Measurements from ENCODE around the gene TSPAN31.
"Not testable (repeated sequence)": the region's sequence is repeated elsewhere in the genome, so short reads cannot be mapped to it uniquely, and the experiment has no call there.

Gene TSPAN31

GRCh38 chr12:57772429-57773322, 27.8 kb downstream of the TSPAN31 start, which contains the start of gene EEF1AKMT3:
TSS of gene EEF1AKMT3 (plus strand) at chr12:57772614. CDS start at chr12:57772725, 111 bp downstream.
- peak within 1 kb of the TSS; percentile 74 for H3K4me3 ChIP-seq (ENCODE audit: extremely low read depth, insufficient read depth, low read length, poor library complexity, severe bottlenecking)
- 0 to 6% methylated on average over 48 to 49 of the region's 67 CpGs for WGBS, 2 experiments (ENCODE audit: insufficient coverage in 2 of 2)
- H3K27ac ChIP-seq (ENCODE audit: low read depth, low read length, severe bottlenecking): peak within 1 kb of the TSS; percentile 96
- peaks cover 25% of the 10 kb centered on the region for H3K36me3 ChIP-seq (ENCODE audit: control insufficient read depth, insufficient read depth, low read length)
- no peaks in the 10 kb centered on the region for H3K9me3 ChIP-seq (ENCODE audit: control insufficient read depth, low read length)
- peaks cover 3% of the 10 kb centered on the region for H3K4me1 ChIP-seq (ENCODE audit: control insufficient read depth, insufficient read depth, low read length, poor library complexity, severe bottlenecking)

DNA sequence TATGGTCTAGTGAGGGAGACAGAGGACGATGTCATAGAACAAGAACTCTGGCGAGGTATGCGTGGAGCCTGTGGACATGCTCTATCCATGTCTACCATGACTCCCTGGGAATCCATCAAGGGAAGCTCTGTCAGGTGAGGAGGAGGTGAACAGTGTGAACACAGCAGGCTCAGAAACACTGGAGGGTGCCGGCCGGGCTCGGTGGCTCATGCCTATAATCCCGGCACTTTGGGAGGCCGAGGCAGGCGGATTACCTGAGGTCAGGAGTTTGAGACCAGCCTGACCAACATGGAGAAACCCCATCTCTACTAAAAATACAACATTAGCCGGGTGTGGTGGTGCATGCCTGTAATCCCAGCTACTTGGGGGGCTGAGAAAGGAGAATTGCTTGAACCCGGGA, 29.8 kb downstream of the TSPAN31 start:
- H3K36me3 ChIP-seq (ENCODE audit: control insufficient read depth, insufficient read depth, low read length): peaks cover 10% of the 10 kb centered on the region
- H3K27ac ChIP-seq (ENCODE audit: low read depth, low read length, severe bottlenecking); H3K4me3 ChIP-seq (ENCODE audit: extremely low read depth, insufficient read depth, low read length, poor library complexity, severe bottlenecking); H3K4me1 ChIP-seq (ENCODE audit: control insufficient read depth, insufficient read depth, low read length, poor library complexity, severe bottlenecking); H3K9me3 ChIP-seq (ENCODE audit: control insufficient read depth, low read length): not testable (repeated sequence)
- WGBS, 2 experiments (ENCODE audit: insufficient coverage in 2 of 2): 97 to 100% methylated on average over 3 to 5 of the region's 11 CpGs

GRCh38 chr12:57775044-57775443, 30.2 kb downstream of the TSPAN31 start:
- no peak overlapping the region for H3K27ac ChIP-seq (ENCODE audit: low read depth, low read length, severe bottlenecking)
- H3K4me1 ChIP-seq (ENCODE audit: control insufficient read depth, insufficient read depth, low read length, poor library complexity, severe bottlenecking): peaks cover 3% of the 10 kb centered on the region
- no peak overlapping the region for H3K4me3 ChIP-seq (ENCODE audit: extremely low read depth, insufficient read depth, low read length, poor library complexity, severe bottlenecking)
- peaks cover 11% of the 10 kb centered on the region for H3K36me3 ChIP-seq (ENCODE audit: control insufficient read depth, insufficient read depth, low read length)
- no CpG with 5 or more reads among the region's 3 CpGs for WGBS, 2 experiments (ENCODE audit: insufficient coverage in 2 of 2)
- no peaks in the 10 kb centered on the region for H3K9me3 ChIP-seq (ENCODE audit: control insufficient read depth, low read length)

- peaks cover 3% of the 10 kb centered on the region for H3K4me1 ChIP-seq (ENCODE audit: control insufficient read depth, insufficient read depth, low read length, poor library complexity, severe bottlenecking)
- H3K9me3 ChIP-seq (ENCODE audit: control insufficient read depth, low read length): no peaks in the 10 kb centered on the region
- peaks cover 9% of the 10 kb centered on the region for H3K36me3 ChIP-seq (ENCODE audit: control insufficient read depth, insufficient read depth, low read length)
- no peak overlapping the region for H3K27ac ChIP-seq (ENCODE audit: low read depth, low read length, severe bottlenecking)
- 84 to 86% methylated on average over 3 to 4 of the region's 4 CpGs for WGBS, 2 experiments (ENCODE audit: insufficient coverage in 2 of 2)
- no peak overlapping the region for H3K4me3 ChIP-seq (ENCODE audit: extremely low read depth, insufficient read depth, low read length, poor library complexity, severe bottlenecking)
Observed at GRCh38 chr12:57775563-57776246, 30.9 kb downstream of the TSPAN31 start.

DNA sequence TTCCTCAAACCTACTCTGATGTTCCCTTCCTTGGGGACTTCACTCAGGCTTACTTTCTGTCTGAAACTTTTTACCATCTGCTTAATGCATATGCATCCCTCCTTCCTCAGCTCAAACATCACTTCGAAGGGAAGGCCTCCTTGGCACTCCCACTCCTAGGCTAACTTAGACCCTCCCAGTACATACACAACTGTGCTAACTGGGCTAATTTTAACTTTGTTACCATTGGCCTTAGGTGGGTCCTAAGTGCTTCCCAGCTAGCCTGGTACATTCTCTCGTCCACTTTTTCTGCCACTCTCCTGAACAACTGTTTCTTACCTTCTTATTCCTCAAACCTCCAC, 31.4 kb downstream of the TSPAN31 start:
- H3K36me3 ChIP-seq (ENCODE audit: control insufficient read depth, insufficient read depth, low read length): peaks cover 6% of the 10 kb centered on the region
- H3K4me1 ChIP-seq (ENCODE audit: control insufficient read depth, insufficient read depth, low read length, poor library complexity, severe bottlenecking): no peaks in the 10 kb centered on the region
- H3K9me3 ChIP-seq (ENCODE audit: control insufficient read depth, low read length): no peaks in the 10 kb centered on the region
- no peak overlapping the region for H3K27ac ChIP-seq (ENCODE audit: low read depth, low read length, severe bottlenecking)
- 85 to 100% methylated on average over 1 to 2 of the region's 2 CpGs for WGBS, 2 experiments (ENCODE audit: insufficient coverage in 2 of 2)
- H3K4me3 ChIP-seq (ENCODE audit: extremely low read depth, insufficient read depth, low read length, poor library complexity, severe bottlenecking): no peak overlapping the region

DNA sequence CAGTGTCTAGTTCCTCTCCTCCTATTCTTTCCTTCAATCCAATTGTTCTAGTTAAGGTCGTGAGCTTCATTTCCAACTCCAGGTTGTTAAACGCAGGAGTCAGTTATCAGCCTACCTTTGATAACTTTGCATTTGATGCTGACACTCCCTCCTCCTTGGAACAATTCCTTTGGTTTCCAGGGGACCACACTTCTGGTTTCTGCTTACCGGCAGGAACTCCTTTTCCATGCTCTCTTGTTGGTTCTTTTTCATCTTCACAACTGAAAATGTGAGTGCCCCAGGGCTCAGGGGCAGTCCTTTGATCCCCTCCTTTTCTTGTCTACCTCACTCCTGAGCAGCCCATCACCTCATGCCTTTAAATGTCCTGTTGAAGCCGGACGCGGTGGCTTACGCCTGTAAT, 32.5 kb downstream of the TSPAN31 start:
- Histone ChIP-seq H3K27ac (ENCODE audit: low read depth, low read length, severe bottlenecking) (no peak overlapping the region), H3K36me3 (ENCODE audit: control insufficient read depth, insufficient read depth, low read length) (peaks cover 6% of the 10 kb centered on the region), H3K4me3 (ENCODE audit: extremely low read depth, insufficient read depth, low read length, poor library complexity, severe bottlenecking) (no peak overlapping the region), H3K4me1 (ENCODE audit: control insufficient read depth, insufficient read depth, low read length, poor library complexity, severe bottlenecking) (no peaks in the 10 kb centered on the region), H3K9me3 (ENCODE audit: control insufficient read depth, low read length) (no peaks in the 10 kb centered on the region)
- 87 to 97% methylated on average over 3 of the region's 7 CpGs for WGBS, 2 experiments (ENCODE audit: insufficient coverage in 2 of 2)

DNA sequence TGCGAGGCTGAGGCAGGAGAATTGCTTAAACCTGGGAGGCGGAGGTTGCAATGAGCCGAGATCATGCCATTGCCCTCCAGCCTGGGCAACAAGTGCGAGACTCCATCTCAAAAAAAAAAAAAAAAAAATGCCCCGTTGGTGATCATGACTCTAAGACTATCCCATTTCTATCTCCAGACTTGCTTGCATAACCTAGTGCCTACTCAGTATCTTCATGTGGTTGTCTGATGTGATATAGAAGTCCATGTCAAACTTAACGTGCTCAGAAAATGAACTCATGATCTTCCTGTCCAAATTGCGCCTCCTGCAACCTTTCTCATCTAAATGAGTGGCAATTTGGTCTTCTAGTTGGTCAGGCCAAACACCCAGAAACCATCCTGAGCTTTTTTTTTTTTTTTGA, 33.1 kb downstream of the TSPAN31 start:
- no peak overlapping the region for H3K4me3 ChIP-seq (ENCODE audit: extremely low read depth, insufficient read depth, low read length, poor library complexity, severe bottlenecking)
- no peak overlapping the region for H3K27ac ChIP-seq (ENCODE audit: low read depth, low read length, severe bottlenecking)
- 100% methylated on average over 6 of the region's 7 CpGs; no CpG with 5 or more reads in 1 of the 2 experiments for WGBS, 2 experiments (ENCODE audit: insufficient coverage in 2 of 2)
- no peaks in the 10 kb centered on the region for H3K9me3 ChIP-seq (ENCODE audit: control insufficient read depth, low read length)
- no peaks in the 10 kb centered on the region for H3K4me1 ChIP-seq (ENCODE audit: control insufficient read depth, insufficient read depth, low read length, poor library complexity, severe bottlenecking)
- H3K36me3 ChIP-seq (ENCODE audit: control insufficient read depth, insufficient read depth, low read length): peaks cover 6% of the 10 kb centered on the region

DNA sequence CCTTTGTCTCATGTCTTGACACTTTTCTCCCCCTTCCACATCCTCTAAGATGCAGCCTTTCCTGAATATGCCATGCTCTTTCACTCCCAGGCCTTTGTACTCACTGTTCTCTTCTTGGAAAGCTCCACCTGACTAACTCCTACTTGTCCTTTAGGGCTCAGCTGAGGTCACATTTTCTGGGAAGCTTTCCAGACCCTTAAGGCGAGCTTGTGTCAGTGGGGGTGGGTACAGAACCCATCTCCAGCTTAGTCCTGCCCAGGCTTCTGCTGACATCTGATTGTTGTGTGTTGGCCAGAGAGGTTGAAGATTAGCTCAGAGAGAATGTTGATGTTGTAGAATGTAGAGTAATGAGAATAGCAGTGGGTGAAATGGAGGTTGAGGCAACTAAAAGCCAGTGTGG, 34.9 kb downstream of the TSPAN31 start:
- Histone ChIP-seq H3K9me3 (ENCODE audit: control insufficient read depth, low read length) (no peaks in the 10 kb centered on the region), H3K36me3 (ENCODE audit: control insufficient read depth, insufficient read depth, low read length) (peaks cover 16% of the 10 kb centered on the region), H3K27ac (ENCODE audit: low read depth, low read length, severe bottlenecking) (no peak overlapping the region), H3K4me3 (ENCODE audit: extremely low read depth, insufficient read depth, low read length, poor library complexity, severe bottlenecking) (no peak overlapping the region), H3K4me1 (ENCODE audit: control insufficient read depth, insufficient read depth, low read length, poor library complexity, severe bottlenecking) (peaks cover 6% of the 10 kb centered on the region)
- WGBS, 2 experiments (ENCODE audit: insufficient coverage in 2 of 2): 88 to 100% methylated on average over 1 of the region's 1 CpG

- H3K9me3 ChIP-seq (ENCODE audit: control insufficient read depth, low read length): no peaks in the 10 kb centered on the region
- H3K27ac ChIP-seq (ENCODE audit: low read depth, low read length, severe bottlenecking): no peak overlapping the region
- 81 to 100% methylated on average over 3 to 4 of the region's 4 CpGs for WGBS, 2 experiments (ENCODE audit: insufficient coverage in 2 of 2)
- H3K4me3 ChIP-seq (ENCODE audit: extremely low read depth, insufficient read depth, low read length, poor library complexity, severe bottlenecking): no peak overlapping the region
- H3K4me1 ChIP-seq (ENCODE audit: control insufficient read depth, insufficient read depth, low read length, poor library complexity, severe bottlenecking): peaks cover 6% of the 10 kb centered on the region
- H3K36me3 ChIP-seq (ENCODE audit: control insufficient read depth, insufficient read depth, low read length): peaks cover 22% of the 10 kb centered on the region
Observed at GRCh38 chr12:57780284-57780897, 35.6 kb downstream of the TSPAN31 start.

- Histone ChIP-seq H3K36me3 (ENCODE audit: control insufficient read depth, insufficient read depth, low read length) (peaks cover 31% of the 10 kb centered on the region), H3K4me1 (ENCODE audit: control insufficient read depth, insufficient read depth, low read length, poor library complexity, severe bottlenecking) (peaks cover 6% of the 10 kb centered on the region), H3K4me3 (ENCODE audit: extremely low read depth, insufficient read depth, low read length, poor library complexity, severe bottlenecking) (no peak overlapping the region), H3K27ac (ENCODE audit: low read depth, low read length, severe bottlenecking) (no peak overlapping the region), H3K9me3 (ENCODE audit: control insufficient read depth, low read length) (no peaks in the 10 kb centered on the region)
- 92 to 93% methylated on average over 2 of the region's 3 CpGs for WGBS, 2 experiments (ENCODE audit: insufficient coverage in 2 of 2)
Observed at GRCh38 chr12:57781244-57781643, 36.4 kb downstream of the TSPAN31 start.
